MM.1S (cell line): ENCODE data around the gene SLC39A1.
"Not testable (repeated sequence)": the region's sequence is repeated elsewhere in the genome, so short reads cannot be mapped to it uniquely, and the experiment has no call there.

Experiments used
- DNase-seq: peaks from one replicate; pipeline ENCODE4 v3.0.0-alpha.2; 2015
- H2AFZ ChIP-seq: fragments of 300-600 bp; sonication (generic); 2 replicates; pipeline ENCODE4 v1.6.0; 2016; ENCODE audit warnings: antibody characterized with exemption, low read length
- H3F3A ChIP-seq: fragments of 300-600 bp; sonication (generic); 2 replicates; pipeline ENCODE4 v1.6.1; 2016; ENCODE audit warnings: mild to moderate bottlenecking, antibody characterized with exemption, low read length, moderate library complexity, mixed read lengths; ENCODE audit not compliant: insufficient read depth
- H3K27ac ChIP-seq: fragments of 300-600 bp; sonication (generic); 2 replicates; pipeline ENCODE4 v1.5.1; 2016; ENCODE audit warnings: mild to moderate bottlenecking, low read length
- H3K27me3 ChIP-seq: fragments of 300-600 bp; sonication (generic); replicated peaks from 2 replicates; pipeline ENCODE4 v1.6.0; 2016; ENCODE audit warnings: low read length; ENCODE audit not compliant: insufficient read depth
- H3K36me3 ChIP-seq: fragments of 300-600 bp; sonication (generic); replicated peaks from 2 replicates; pipeline ENCODE4 v1.6.1; 2016; ENCODE audit warnings: mild to moderate bottlenecking, low read length, mixed read lengths; ENCODE audit not compliant: insufficient read depth
- H3K4me1 ChIP-seq: fragments of 300-600 bp; sonication (generic); 2 replicates; pipeline ENCODE4 v1.6.1; 2016; ENCODE audit warnings: low read length, mixed read lengths
- H3K4me2 ChIP-seq: fragments of 300-600 bp; sonication (generic); 2 replicates; pipeline ENCODE4 v1.6.0; 2016; ENCODE audit warnings: low read depth, low read length
- H3K4me3 ChIP-seq: fragments of 300-600 bp; sonication (generic); 2 replicates; pipeline ENCODE4 v1.5.1; 2016; ENCODE audit warnings: low read length, mixed read lengths
- H3K79me2 ChIP-seq: fragments of 300-600 bp; sonication (generic); 2 replicates; pipeline ENCODE4 v1.6.1; 2016; ENCODE audit warnings: mixed run types, low read length, mixed read lengths
- H3K9ac ChIP-seq: fragments of 300-600 bp; sonication (generic); 2 replicates; pipeline ENCODE4 v1.6.1; 2016; ENCODE audit warnings: low read length, mixed read lengths
- H3K9me2 ChIP-seq: fragments of 300-600 bp; sonication (generic); replicated peaks from 2 replicates; pipeline ENCODE4 v1.6.1; 2016; ENCODE audit warnings: mild to moderate bottlenecking, low read length, mixed read lengths; ENCODE audit not compliant: insufficient read depth
- H3K9me3 ChIP-seq: fragments of 300-600 bp; sonication (generic); replicated peaks from 2 replicates; pipeline ENCODE4 v1.6.1; 2016; ENCODE audit warnings: mild to moderate bottlenecking, low read length, mixed read lengths; ENCODE audit not compliant: insufficient read depth
- H4K20me1 ChIP-seq: fragments of 300-600 bp; sonication (generic); 2 replicates; pipeline ENCODE4 v1.6.1; 2016; ENCODE audit warnings: mild to moderate bottlenecking, low read length, moderate library complexity, mixed read lengths; ENCODE audit not compliant: insufficient read depth
- CTCF ChIP-seq: fragments of 300-600 bp; sonication (generic); IDR thresholded peaks from 2 replicates; pipeline ENCODE4 v1.5.1; 2016; ENCODE audit warnings: antibody characterized with exemption, low read length, mixed read lengths
- EZH2 ChIP-seq: fragments of 300-600 bp; sonication (generic); optimal IDR thresholded peaks from 2 replicates; pipeline ENCODE3; 2017; ENCODE audit warnings: low read depth, mild to moderate bottlenecking, antibody characterized with exemption, low read length, mixed read lengths
- EZH2phosphoT487 ChIP-seq: fragments of 300-600 bp; sonication (generic); IDR thresholded peaks from 2 replicates; pipeline ENCODE4 v1.6.1; 2018; ENCODE audit warnings: antibody characterized with exemption, low read length

Gene SLC39A1

GRCh38 chr1:153984123-153984894 is 21.0 kb upstream of the SLC39A1 start:
- H3K27me3 ChIP-seq = peaks cover 5% of the 10 kb centered on the region; the same call in 1 of the 2 replicates
- no peak for TF ChIP-seq EZH2phosphoT487
- TF ChIP-seq EZH2 = no peak
- no peak for TF ChIP-seq CTCF
- H4K20me1 ChIP-seq = no peaks in the 10 kb centered on the region
- no peaks in the 10 kb centered on the region for H3K9me3 ChIP-seq
- 0 out of 2 replicates have a peak, but pooled peaks cover 2% of the 10 kb centered on the region for H3K4me1 ChIP-seq
- H3K4me2 ChIP-seq = no peak overlapping the region
- no peak for DNase-seq
- H2AFZ ChIP-seq = no peak overlapping the region
- no peaks in the 10 kb centered on the region for H3K79me2 ChIP-seq
- no peak overlapping the region for H3K27ac ChIP-seq
- H3K9ac ChIP-seq = no peak overlapping the region
- H3K36me3 ChIP-seq = no peaks in the 10 kb centered on the region
- H3K4me3 ChIP-seq = no peak overlapping the region
- no peaks in the 10 kb centered on the region for H3K9me2 ChIP-seq
- peaks cover 9% of the 10 kb centered on the region for H3F3A ChIP-seq

- not testable (repeated sequence) for H3K4me2 ChIP-seq, H3K36me3 ChIP-seq, H3K27ac ChIP-seq, H3K79me2 ChIP-seq, H2AFZ ChIP-seq, H3K4me3 ChIP-seq, H3K9ac ChIP-seq, DNase-seq, H4K20me1 ChIP-seq, H3K27me3 ChIP-seq, H3K4me1 ChIP-seq, H3F3A ChIP-seq, H3K9me2 ChIP-seq, H3K9me3 ChIP-seq
Measured at GRCh38 chr1:153981735-153982134, 18.4 kb upstream of the SLC39A1 start.

- H3K27ac ChIP-seq, H4K20me1 ChIP-seq, H2AFZ ChIP-seq, DNase-seq, H3K9me2 ChIP-seq, H3K4me3 ChIP-seq, H3K36me3 ChIP-seq, H3K4me2 ChIP-seq, H3F3A ChIP-seq, H3K9ac ChIP-seq, H3K27me3 ChIP-seq, H3K9me3 ChIP-seq: not testable (repeated sequence)
- peaks cover 23% of the 10 kb centered on the region for H3K79me2 ChIP-seq
- peaks cover 15% of the 10 kb centered on the region for H3K4me1 ChIP-seq
Measured at GRCh38 chr1:153979091-153979490, 15.8 kb upstream of the SLC39A1 start.

GRCh38 chr1:153978274-153978909 is 15.1 kb upstream of the SLC39A1 start:
- Histone ChIP-seq H3K4me3 (peak overlapping the region; percentile 82), H3K27me3 (no peaks in the 10 kb centered on the region), H3K4me1 (peaks cover 15% of the 10 kb centered on the region), H3K9ac (no peak overlapping the region), H3K4me2 (peak overlapping the region; percentile 75), H3K27ac (no peak overlapping the region), H3K9me3 (no peaks in the 10 kb centered on the region), H2AFZ (peak overlapping the region; percentile 96), H3K9me2 (no peaks in the 10 kb centered on the region), H3K36me3 (peaks cover 12% of the 10 kb centered on the region), H3K79me2 (peaks cover 23% of the 10 kb centered on the region), H3F3A (no peaks in the 10 kb centered on the region), H4K20me1 (no peaks in the 10 kb centered on the region)
- no peak for DNase-seq
- TF ChIP-seq EZH2phosphoT487 = no peak
- TF ChIP-seq EZH2 = no peak
- no peak for TF ChIP-seq CTCF
